HepG2 (cell line): Measurements from ENCODE around the gene SPACDR. TPM values are rescaled to one million over a fixed set of nuclear protein-coding genes. Genes with fewer than 3 reads are reported as not detected.
A peak's percentile ranks its signal among the peaks of the same experiment; 100 is the strongest.

ENCODE experiments used
- ATAC-seq: fragments of 200-7000 bp; cut with Tn5 transposase; 3 replicates; pipeline ENCODE4 v1.9.1; 2020; ENCODE audit warnings: mild to moderate bottlenecking, moderate library complexity
- BruUV-seq: library from RNA; stranded (reverse); fragments of 400-500 nt; replicated peaks from 2 replicates; lab custom pipeline; 2021; lab: Mats Ljungman, UMichigan
- CTCF ChIA-PET: fragments of 300-600 bp; formaldehyde crosslinking; extraction: SDS; loops from one replicate; lab custom pipeline; 2021; ENCODE audit warnings: low total read pairs, inconsistent platforms, low intra/inter-chr PET ratio; lab: Yijun Ruan, JAX
- POLR2A ChIA-PET: fragments of 350-600 bp; sonication (Branson Sonifier 250); formaldehyde crosslinking; loops from one replicate; lab custom pipeline; 2020; ENCODE audit warnings: antibody characterized with exemption, inconsistent platforms; lab: Yijun Ruan, JAX
- DNase-seq: peaks from one replicate; pipeline ENCODE4 v3.0.0-alpha.2; 2015; ENCODE audit warnings: low spot score
- FAIRE-seq: peaks from 3 replicates; lab custom pipeline; 2011; peaks lifted over from hg19 to GRCh38; lab: Jason Lieb, UNC
- H2AFZ ChIP-seq: one replicate; pipeline ENCODE4 v1.6.1; 2011; ENCODE audit warnings: low read length, inconsistent platforms
- H3K27ac ChIP-seq: fragments of 300-600 bp; 3 replicates; pipeline ENCODE4 v1.8.0; 2011; ENCODE audit warnings: mixed run types, mild to moderate bottlenecking, mixed read lengths, low read length, inconsistent platforms; ENCODE audit not compliant: insufficient read depth; ENCODE audit errors: extremely low read length
- H3K27me3 ChIP-seq, 2 experiments: fragments of 200-600 bp in 1 of 2; 2 replicates in 1 of 2; 3 replicates in 1 of 2; pipeline versions ENCODE4 v1.6.0 to v1.8.0; 2011; ENCODE audit warnings: low read length in 2 of 2, mild to moderate bottlenecking in 2 of 2, moderate library complexity in 2 of 2, inconsistent platforms in 1 of 2; ENCODE audit not compliant: insufficient read depth in 2 of 2, control insufficient read depth in 1 of 2
- H3K36me3 ChIP-seq, 2 experiments: fragments of 200-600 bp in 1 of 2; replicated peaks in 1 of 2; 2 replicates in 1 of 2; 3 replicates in 1 of 2; pipeline versions ENCODE4 v1.5.1 to v1.8.0; 2011; ENCODE audit warnings: low read length in 2 of 2, inconsistent platforms in 1 of 2; ENCODE audit not compliant: insufficient read depth in 2 of 2, control insufficient read depth in 1 of 2
- H3K4me1 ChIP-seq: 2 replicates; pipeline ENCODE4 v1.5.1; 2012; ENCODE audit warnings: low read length, inconsistent platforms; ENCODE audit not compliant: insufficient read depth
- H3K4me2 ChIP-seq: 2 replicates; pipeline ENCODE4 v1.6.0; 2011; ENCODE audit warnings: low read depth, low read length, inconsistent platforms
- H3K4me3 ChIP-seq, 3 experiments: fragments of 200-600 bp in 1 of 3; sonication (generic), shearing (Covaris generic) in 1 of 3; replicated peaks in 1 of 3; 2 replicates each; pipeline ENCODE4 v1.5.1; 2011 to 2016; ENCODE audit warnings: low read length in 3 of 3, inconsistent platforms in 2 of 3, low read depth in 2 of 3, mild to moderate bottlenecking in 2 of 3, control low read depth in 1 of 3, mixed read lengths in 1 of 3; ENCODE audit not compliant: insufficient read depth in 1 of 3
- H3K79me2 ChIP-seq: one replicate; pipeline ENCODE4 v1.6.1; 2011; ENCODE audit warnings: low read length, inconsistent platforms; ENCODE audit not compliant: insufficient read depth
- H3K9ac ChIP-seq: 2 replicates; pipeline ENCODE4 v1.6.0; 2011; ENCODE audit warnings: mild to moderate bottlenecking, low read depth, low read length, inconsistent platforms; ENCODE audit not compliant: insufficient read depth
- H3K9me3 ChIP-seq: 2 replicates; pipeline ENCODE4 v1.5.1; 2012; ENCODE audit warnings: mild to moderate bottlenecking, low read length
- H4K20me1 ChIP-seq: 2 replicates; pipeline ENCODE4 v1.6.0; 2011; ENCODE audit warnings: inconsistent platforms, mild to moderate bottlenecking, low read length, moderate library complexity; ENCODE audit not compliant: insufficient read depth
- CREB1 ChIP-seq, 2 experiments: fragments of 450-650 bp in 1 of 2; IDR thresholded peaks; 2 replicates each; pipeline ENCODE4 v1.6.1; 2016 to 2017; ENCODE audit warnings: control low read depth in 1 of 2, mild to moderate bottlenecking in 1 of 2, missing compliant biosample characterization in 1 of 2, missing genetic modification characterization in 1 of 2
- GATAD1 ChIP-seq: IDR thresholded peaks from 2 replicates; pipeline ENCODE4 v1.6.1; 2016; ENCODE audit warnings: missing genetic modification reagents, missing compliant biosample characterization
- GZF1 ChIP-seq: sonication (generic); formaldehyde crosslinking; IDR thresholded peaks from 2 replicates; pipeline ENCODE4 v1.5.1; 2020; ENCODE audit warnings: mild to moderate bottlenecking, missing genetic modification reagents
- HOXA3 ChIP-seq: sonication (generic); formaldehyde crosslinking; IDR thresholded peaks from 2 replicates; pipeline ENCODE4 v1.5.0; 2020; ENCODE audit warnings: missing genetic modification reagents
- NRL ChIP-seq: sonication (generic); formaldehyde crosslinking; IDR thresholded peaks from 2 replicates; pipeline ENCODE4 v1.5.0; 2020; ENCODE audit warnings: missing genetic modification reagents, mild to moderate bottlenecking, moderate library complexity, borderline replicate concordance
- ONECUT2 ChIP-seq: sonication (generic); formaldehyde crosslinking; IDR thresholded peaks from 2 replicates; pipeline ENCODE4 v1.4.0; 2020; ENCODE audit warnings: missing genetic modification reagents
- PAWR ChIP-seq: sonication (generic); formaldehyde crosslinking; IDR thresholded peaks from 2 replicates; pipeline ENCODE4 v1.4.0; 2020; ENCODE audit warnings: missing genetic modification reagents, mild to moderate bottlenecking, borderline replicate concordance
- PRPF4 ChIP-seq: fragments of 200-400 bp; formaldehyde crosslinking; IDR thresholded peaks from 2 replicates; pipeline ENCODE4 v1.6.1; 2016; ENCODE audit warnings: low read length, low read depth; ENCODE audit not compliant: poor library complexity, severe bottlenecking
- TOPORS ChIP-seq: sonication (generic); formaldehyde crosslinking; IDR thresholded peaks from 2 replicates; pipeline ENCODE4 v1.8.0; 2023; ENCODE audit warnings: mild to moderate bottlenecking, missing genetic modification reagents
- ZNF713 ChIP-seq: sonication (generic); formaldehyde crosslinking; IDR thresholded peaks from 2 replicates; pipeline ENCODE4 v1.4.0; 2020; ENCODE audit warnings: mild to moderate bottlenecking, missing genetic modification reagents
- ZNF724P ChIP-seq: sonication (generic); formaldehyde crosslinking; IDR thresholded peaks from 2 replicates; pipeline ENCODE4 v1.8.0; 2022; ENCODE audit warnings: missing genetic modification reagents, borderline replicate concordance
- WGBS: methylation state at CpG from one replicate; pipeline ENCODE4 v1.1.6; 2017; ENCODE audit warnings: low lambda C conversion rate; 5-methylcytosine and 5-hydroxymethylcytosine counted together
- in situ Hi-C: cut with HindIII; loops from 2 replicates; pipeline ENCODE4 v1.10.0; 2017; ENCODE audit warnings: low pct_unique_long_range_greater_than_20kb; ENCODE audit not compliant: extremely low pct_ligation_motif_present
- intact Hi-C: fragments of 100-400 bp; cut with micrococcal nuclease; formaldehyde crosslinking; loops from one replicate; pipeline ENCODE4 v1.10.0; 2022; ENCODE audit not compliant: unreplicated experiment
- polyA plus RNA-seq, 8 experiments: library from polyadenylated mRNA; depleted of rRNA in 3 of 8; stranded (reverse) in 7 of 8; unstranded in 1 of 8; fragments of >200 nt; fragmentation: Illumina TruSeq in 4 of 8; extraction: Trizol in 4 of 8; gene quantifications; 2 replicates each; pipeline versions ENCODE4 v1.2.1 to v1.2.3, GENCODE V29; 2011 to 2016; ENCODE audit warnings: low read depth in 4 of 8, missing spikeins in 1 of 8, mixed read lengths in 1 of 8; ENCODE audit not compliant: insufficient read depth in 1 of 8
- total RNA-seq, 5 experiments: library from RNA; depleted of rRNA; stranded (reverse); fragments of >200 nt; fragmentation: Illumina TruSeq; extraction: Trizol; gene quantifications; 2 replicates each; pipeline ENCODE4 v1.2.3, GENCODE V29; 2016; ENCODE audit warnings: low read depth in 1 of 5
- TF ChIP-seq, protein P1 (sequence below), 2 experiments: IDR thresholded peaks; 2 replicates each; pipeline ENCODE4 v1.6.1; 2011 to 2012; ENCODE audit warnings: low read length in 2 of 2, borderline replicate concordance in 1 of 2, low read depth in 1 of 2, mild to moderate bottlenecking in 1 of 2, moderate library complexity in 1 of 2
- TF ChIP-seq, protein P2 (sequence below): sonication (generic); formaldehyde crosslinking; IDR thresholded peaks from 2 replicates; pipeline ENCODE4 v1.5.1; 2020; ENCODE audit warnings: missing genetic modification reagents, mild to moderate bottlenecking, borderline replicate concordance
- TF ChIP-seq, protein P3 (sequence below): IDR thresholded peaks from 2 replicates; pipeline ENCODE4 v1.6.1; 2016; ENCODE audit warnings: low read depth

The SPACDR gene
- total and polyA plus RNA-seq, 2 of the 13 experiments (the other 11 are each of a cell fraction or from before 2014, with no cell fraction given), result 0.41 TPM; not detected in 1

DNA sequence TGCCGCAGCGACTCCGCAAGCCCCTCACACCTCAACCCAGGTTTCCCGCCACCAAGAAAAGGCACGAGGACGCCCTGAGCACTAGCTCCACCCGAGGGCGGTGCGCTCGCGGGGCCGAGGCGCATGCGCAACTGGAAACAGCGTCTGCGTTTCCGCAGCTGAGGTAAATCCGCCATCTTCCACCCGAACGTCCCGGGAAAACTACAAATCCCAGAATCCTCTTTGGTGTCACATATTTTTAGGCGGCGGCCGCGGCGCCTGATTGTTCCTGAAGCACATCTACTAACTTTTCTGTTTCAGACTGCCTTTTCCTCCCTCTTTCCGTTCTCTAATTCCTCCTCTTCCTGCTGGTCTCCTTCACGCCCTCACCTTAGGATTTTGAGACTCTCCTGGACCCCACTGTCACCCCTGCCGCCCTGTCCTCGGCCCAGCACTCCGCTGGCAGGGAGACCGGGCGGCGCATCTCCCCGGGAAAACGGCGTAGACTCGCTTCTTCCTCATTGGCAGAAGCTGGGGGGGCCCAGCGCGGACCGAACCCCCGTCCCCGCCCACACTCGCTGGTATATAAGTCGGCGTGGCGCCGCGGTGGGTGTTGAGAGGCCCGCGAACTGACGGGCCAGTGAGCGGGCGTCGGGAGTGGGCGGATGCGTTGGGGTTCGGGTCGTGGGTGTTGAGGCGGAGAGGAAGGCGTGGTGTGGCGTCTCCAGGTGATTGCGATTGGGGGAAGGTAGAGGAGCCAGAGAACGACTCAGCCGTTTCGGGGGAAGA is 35.7 kb downstream of the SPACDR start, which contains the start of gene ZCWPW1:
ZCWPW1 (minus strand) TSS at position 505 of the 768 bp plus-strand sequence. CDS start 8,054 bp downstream, outside the sequence.
- under 1% methylated on average over 33 of the region's 66 CpGs for WGBS
- H3K36me3 ChIP-seq, result peaks cover 3 to 21% of the 10 kb centered on the region in 2 experiments; a peak in 4 of 5 replicates
- H3K4me2 ChIP-seq, result peak within 1 kb of the TSS; percentile 94
- H3K27ac ChIP-seq, result peak within 1 kb of the TSS; percentile 98
- peaks cover 23% of the 10 kb centered on the region for H3K79me2 ChIP-seq
- intact Hi-C loops, result loop anchor here (2.0 kb wide), 1 partner anchor 16 kb away; no protein-coding TSS in a partner anchor
- peaks cover 37% of the 10 kb centered on the region for H3K4me1 ChIP-seq
- H4K20me1 ChIP-seq, result no peaks in the 10 kb centered on the region; the same call in 1 of the 2 replicates
- POLR2A ChIA-PET, result interaction anchor here (0.6 to 4.8 kb wide), 47 partner anchors 8 to 774 kb away, joined by 3 to 199 read pairs (median 5); partner anchors contain the start of genes AGFG2, AP4M1, FBXO24 and LAMTOR4
- FAIRE-seq, result peak; percentile 84
- in situ Hi-C loops, result no loop called here
- peak within 1 kb of the TSS; percentile 75 to 87 (median 83) for H3K4me3 ChIP-seq
- no peaks in the 10 kb centered on the region for H3K9me3 ChIP-seq
- peak; percentile 91 for DNase-seq
- H3K27me3 ChIP-seq, result no peaks in the 10 kb centered on the region; a peak in 1 of 5 replicates
- peak within 1 kb of the TSS; percentile 98 for H3K9ac ChIP-seq
- ATAC-seq, result peak; percentile 67
- CTCF ChIA-PET, result interaction anchor here (1.2 kb wide), 1 partner anchor 22 kb away, joined by 3 read pairs; no protein-coding TSS in a partner anchor
- TSS peak; percentile 78 for BruUV-seq
- H2AFZ ChIP-seq, result peak within 1 kb of the TSS; percentile 31
- TF ChIP-seq, protein P1, sequence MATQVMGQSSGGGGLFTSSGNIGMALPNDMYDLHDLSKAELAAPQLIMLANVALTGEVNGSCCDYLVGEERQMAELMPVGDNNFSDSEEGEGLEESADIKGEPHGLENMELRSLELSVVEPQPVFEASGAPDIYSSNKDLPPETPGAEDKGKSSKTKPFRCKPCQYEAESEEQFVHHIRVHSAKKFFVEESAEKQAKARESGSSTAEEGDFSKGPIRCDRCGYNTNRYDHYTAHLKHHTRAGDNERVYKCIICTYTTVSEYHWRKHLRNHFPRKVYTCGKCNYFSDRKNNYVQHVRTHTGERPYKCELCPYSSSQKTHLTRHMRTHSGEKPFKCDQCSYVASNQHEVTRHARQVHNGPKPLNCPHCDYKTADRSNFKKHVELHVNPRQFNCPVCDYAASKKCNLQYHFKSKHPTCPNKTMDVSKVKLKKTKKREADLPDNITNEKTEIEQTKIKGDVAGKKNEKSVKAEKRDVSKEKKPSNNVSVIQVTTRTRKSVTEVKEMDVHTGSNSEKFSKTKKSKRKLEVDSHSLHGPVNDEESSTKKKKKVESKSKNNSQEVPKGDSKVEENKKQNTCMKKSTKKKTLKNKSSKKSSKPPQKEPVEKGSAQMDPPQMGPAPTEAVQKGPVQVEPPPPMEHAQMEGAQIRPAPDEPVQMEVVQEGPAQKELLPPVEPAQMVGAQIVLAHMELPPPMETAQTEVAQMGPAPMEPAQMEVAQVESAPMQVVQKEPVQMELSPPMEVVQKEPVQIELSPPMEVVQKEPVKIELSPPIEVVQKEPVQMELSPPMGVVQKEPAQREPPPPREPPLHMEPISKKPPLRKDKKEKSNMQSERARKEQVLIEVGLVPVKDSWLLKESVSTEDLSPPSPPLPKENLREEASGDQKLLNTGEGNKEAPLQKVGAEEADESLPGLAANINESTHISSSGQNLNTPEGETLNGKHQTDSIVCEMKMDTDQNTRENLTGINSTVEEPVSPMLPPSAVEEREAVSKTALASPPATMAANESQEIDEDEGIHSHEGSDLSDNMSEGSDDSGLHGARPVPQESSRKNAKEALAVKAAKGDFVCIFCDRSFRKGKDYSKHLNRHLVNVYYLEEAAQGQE (IDR thresholded peaks at IDR 0.05; ENCODE audit: borderline replicate concordance in 1 of 2, low read depth in 1 of 2, low read length in 2 of 2), result no peak
- no peak for TF ChIP-seq ZNF713
- peak; percentile 77; the same call in 1 of the 2 replicates for TF ChIP-seq TOPORS (CRISPR knock-in tag)
- TF ChIP-seq GATAD1 (CRISPR knock-in tag), result peak; percentile 75; the same call in 1 of the 2 replicates
- peak; percentile 85 for TF ChIP-seq HOXA3 (CRISPR knock-in tag)
- peak; percentile 51 for TF ChIP-seq CREB1 (IDR thresholded peaks at IDR 0.05)
- TF ChIP-seq CREB1 (CRISPR knock-in tag; IDR thresholded peaks at IDR 0.05), result peak; percentile 84
- TF ChIP-seq PAWR (CRISPR knock-in tag), result no peak
- TF ChIP-seq ONECUT2 (CRISPR knock-in tag), result peak; percentile 65
- TF ChIP-seq ZNF724P (CRISPR knock-in tag), result peak; percentile 89; the same call in 1 of the 2 replicates
- TF ChIP-seq GZF1 (CRISPR knock-in tag), result no peak; the same call in 1 of the 2 replicates
- TF ChIP-seq, protein P2, sequence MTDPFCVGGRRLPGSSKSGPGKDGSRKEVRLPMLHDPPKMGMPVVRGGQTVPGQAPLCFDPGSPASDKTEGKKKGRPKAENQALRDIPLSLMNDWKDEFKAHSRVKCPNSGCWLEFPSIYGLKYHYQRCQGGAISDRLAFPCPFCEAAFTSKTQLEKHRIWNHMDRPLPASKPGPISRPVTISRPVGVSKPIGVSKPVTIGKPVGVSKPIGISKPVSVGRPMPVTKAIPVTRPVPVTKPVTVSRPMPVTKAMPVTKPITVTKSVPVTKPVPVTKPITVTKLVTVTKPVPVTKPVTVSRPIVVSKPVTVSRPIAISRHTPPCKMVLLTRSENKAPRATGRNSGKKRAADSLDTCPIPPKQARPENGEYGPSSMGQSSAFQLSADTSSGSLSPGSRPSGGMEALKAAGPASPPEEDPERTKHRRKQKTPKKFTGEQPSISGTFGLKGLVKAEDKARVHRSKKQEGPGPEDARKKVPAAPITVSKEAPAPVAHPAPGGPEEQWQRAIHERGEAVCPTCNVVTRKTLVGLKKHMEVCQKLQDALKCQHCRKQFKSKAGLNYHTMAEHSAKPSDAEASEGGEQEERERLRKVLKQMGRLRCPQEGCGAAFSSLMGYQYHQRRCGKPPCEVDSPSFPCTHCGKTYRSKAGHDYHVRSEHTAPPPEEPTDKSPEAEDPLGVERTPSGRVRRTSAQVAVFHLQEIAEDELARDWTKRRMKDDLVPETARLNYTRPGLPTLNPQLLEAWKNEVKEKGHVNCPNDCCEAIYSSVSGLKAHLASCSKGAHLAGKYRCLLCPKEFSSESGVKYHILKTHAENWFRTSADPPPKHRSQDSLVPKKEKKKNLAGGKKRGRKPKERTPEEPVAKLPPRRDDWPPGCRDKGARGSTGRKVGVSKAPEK (CRISPR knock-in tag), result peak; percentile 30; the same call in 1 of the 2 replicates
- no peak for TF ChIP-seq PRPF4
- peak; percentile 64 for TF ChIP-seq NRL (CRISPR knock-in tag)
- TF ChIP-seq, protein P3, sequence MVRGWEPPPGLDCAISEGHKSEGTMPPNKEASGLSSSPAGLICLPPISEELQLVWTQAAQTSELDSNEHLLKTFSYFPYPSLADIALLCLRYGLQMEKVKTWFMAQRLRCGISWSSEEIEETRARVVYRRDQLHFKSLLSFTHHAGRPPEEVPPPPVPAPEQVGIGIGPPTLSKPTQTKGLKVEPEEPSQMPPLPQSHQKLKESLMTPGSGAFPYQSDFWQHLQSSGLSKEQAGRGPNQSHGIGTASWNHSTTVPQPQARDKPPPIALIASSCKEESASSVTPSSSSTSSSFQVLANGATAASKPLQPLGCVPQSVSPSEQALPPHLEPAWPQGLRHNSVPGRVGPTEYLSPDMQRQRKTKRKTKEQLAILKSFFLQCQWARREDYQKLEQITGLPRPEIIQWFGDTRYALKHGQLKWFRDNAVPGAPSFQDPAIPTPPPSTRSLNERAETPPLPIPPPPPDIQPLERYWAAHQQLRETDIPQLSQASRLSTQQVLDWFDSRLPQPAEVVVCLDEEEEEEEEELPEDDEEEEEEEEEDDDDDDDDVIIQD, result peak; percentile 50; the same call in 1 of the 2 replicates
